Tibial nerve (tissue), 4 donors: ENCODE data around the gene TK2. TPM values are rescaled to one million over a fixed set of nuclear protein-coding genes. Genes with fewer than 3 reads are reported as not detected.

ENCODE experiments used
- DNase-seq, 2 donors: peaks; one replicate each; pipeline ENCODE4 v3.0.0-alpha.2; 2019; ENCODE audit warnings: low spot score in 2 of 2
- H3K27ac ChIP-seq, 4 donors: fragments of 200-600 bp; sonication (generic) in 3 of 4; one replicate each; pipeline ENCODE4 v1.5.1; 2017 to 2019; ENCODE audit warnings: mild to moderate bottlenecking in 1 of 4
- H3K27me3 ChIP-seq, 2 donors: fragments of 200-600 bp; sonication (generic) in 1 of 2; one replicate each; pipeline versions ENCODE4 v1.5.1 to v1.6.0; 2017 to 2019
- H3K36me3 ChIP-seq, 3 donors: fragments of 200-600 bp; sonication (generic); one replicate each; pipeline ENCODE4 v1.5.1; 2018 to 2019
- H3K4me1 ChIP-seq, 4 donors: fragments of 200-600 bp; sonication (generic) in 3 of 4; one replicate each; pipeline ENCODE4 v1.5.1; 2017 to 2019
- H3K4me3 ChIP-seq, 4 donors: fragments of 200-600 bp; sonication (generic) in 3 of 4; one replicate each; pipeline ENCODE4 v1.5.1; 2017 to 2019; ENCODE audit warnings: mild to moderate bottlenecking in 1 of 4, moderate library complexity in 1 of 4
- H3K9me3 ChIP-seq, 4 donors: fragments of 200-600 bp; sonication (generic) in 3 of 4; one replicate each; pipeline ENCODE4 v1.5.1; 2017 to 2019
- EP300 ChIP-seq, 2 donors: sonication (generic); formaldehyde crosslinking; IDR thresholded peaks; one replicate each; pipeline ENCODE4 v1.6.1; 2017; ENCODE audit warnings: antibody characterized with exemption in 2 of 2, mild to moderate bottlenecking in 1 of 2
- POLR2A ChIP-seq, 2 donors: fragments of 450-650 bp; IDR thresholded peaks; one replicate each; pipeline ENCODE4 v1.6.1; 2017; ENCODE audit warnings: antibody characterized with exemption in 2 of 2, mild to moderate bottlenecking in 2 of 2, moderate library complexity in 2 of 2
- WGBS, 2 donors: methylation state at CpG; one replicate each; pipeline ENCODE4 v1.1.5; 2018; 5-methylcytosine and 5-hydroxymethylcytosine counted together
- total RNA-seq, 4 donors: library from RNA; depleted of rRNA; stranded (reverse); fragments of >200 nt; gene quantifications; one replicate each; pipeline ENCODE4 v1.1.0, GENCODE V29; 2016
- TF ChIP-seq, protein P1 (sequence below), 5 experiments: fragments of 200-600 bp in 3 of 5; fragments of 450-650 bp in 2 of 5; sonication (generic) in 3 of 5; IDR thresholded peaks; one replicate each; pipeline ENCODE4 v1.5.1; 2016 to 2019; ENCODE audit warnings: antibody characterized with exemption in 5 of 5, mild to moderate bottlenecking in 3 of 5, moderate library complexity in 2 of 5

The TK2 gene
- total RNA-seq, 4 donors from 2014 or later, result 42.3 to 81.8 (median 64.7) TPM

DNA sequence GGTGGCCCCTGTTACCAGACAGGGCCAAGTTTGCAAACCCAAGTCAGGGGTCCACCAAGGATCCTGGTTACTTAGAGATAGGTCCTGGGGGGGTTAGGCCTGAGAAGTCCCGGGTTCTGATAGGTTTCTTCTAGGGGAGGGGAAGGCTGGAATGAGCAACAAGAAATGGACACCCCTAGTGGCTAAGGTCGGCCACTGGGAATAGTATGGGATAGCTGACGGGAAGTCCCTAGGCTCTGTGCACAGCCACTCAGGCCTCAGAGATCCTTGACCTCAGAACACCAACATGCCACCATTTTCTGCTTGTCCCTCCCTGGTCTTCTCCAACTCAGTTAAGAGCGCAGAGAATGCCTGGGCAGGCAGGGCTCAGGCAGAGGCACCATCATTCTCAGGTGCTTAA is 13.4 kb downstream of the TK2 start:
- DNase-seq, result no peak
- no peaks in the 10 kb centered on the region for H3K27me3 ChIP-seq
- H3K27ac ChIP-seq, result no peak overlapping the region
- H3K9me3 ChIP-seq, result no peaks in the 10 kb centered on the region
- TF ChIP-seq POLR2A (IDR thresholded peaks at IDR 0.05), result no peak
- no peak for TF ChIP-seq EP300 (IDR thresholded peaks at IDR 0.05)
- TF ChIP-seq, protein P1, sequence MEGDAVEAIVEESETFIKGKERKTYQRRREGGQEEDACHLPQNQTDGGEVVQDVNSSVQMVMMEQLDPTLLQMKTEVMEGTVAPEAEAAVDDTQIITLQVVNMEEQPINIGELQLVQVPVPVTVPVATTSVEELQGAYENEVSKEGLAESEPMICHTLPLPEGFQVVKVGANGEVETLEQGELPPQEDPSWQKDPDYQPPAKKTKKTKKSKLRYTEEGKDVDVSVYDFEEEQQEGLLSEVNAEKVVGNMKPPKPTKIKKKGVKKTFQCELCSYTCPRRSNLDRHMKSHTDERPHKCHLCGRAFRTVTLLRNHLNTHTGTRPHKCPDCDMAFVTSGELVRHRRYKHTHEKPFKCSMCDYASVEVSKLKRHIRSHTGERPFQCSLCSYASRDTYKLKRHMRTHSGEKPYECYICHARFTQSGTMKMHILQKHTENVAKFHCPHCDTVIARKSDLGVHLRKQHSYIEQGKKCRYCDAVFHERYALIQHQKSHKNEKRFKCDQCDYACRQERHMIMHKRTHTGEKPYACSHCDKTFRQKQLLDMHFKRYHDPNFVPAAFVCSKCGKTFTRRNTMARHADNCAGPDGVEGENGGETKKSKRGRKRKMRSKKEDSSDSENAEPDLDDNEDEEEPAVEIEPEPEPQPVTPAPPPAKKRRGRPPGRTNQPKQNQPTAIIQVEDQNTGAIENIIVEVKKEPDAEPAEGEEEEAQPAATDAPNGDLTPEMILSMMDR (IDR thresholded peaks at IDR 0.05), result no peak
- WGBS, 2 donors, result 81 to 88% methylated on average over 4 of the region's 4 CpGs
- H3K4me1 ChIP-seq, result peaks cover 0 to 4% (median 0%) of the 10 kb centered on the region in 4 donors
- no peak overlapping the region for H3K4me3 ChIP-seq
- H3K36me3 ChIP-seq, result peaks cover 0 to 95% (median 0%) of the 10 kb centered on the region in 3 donors

DNA sequence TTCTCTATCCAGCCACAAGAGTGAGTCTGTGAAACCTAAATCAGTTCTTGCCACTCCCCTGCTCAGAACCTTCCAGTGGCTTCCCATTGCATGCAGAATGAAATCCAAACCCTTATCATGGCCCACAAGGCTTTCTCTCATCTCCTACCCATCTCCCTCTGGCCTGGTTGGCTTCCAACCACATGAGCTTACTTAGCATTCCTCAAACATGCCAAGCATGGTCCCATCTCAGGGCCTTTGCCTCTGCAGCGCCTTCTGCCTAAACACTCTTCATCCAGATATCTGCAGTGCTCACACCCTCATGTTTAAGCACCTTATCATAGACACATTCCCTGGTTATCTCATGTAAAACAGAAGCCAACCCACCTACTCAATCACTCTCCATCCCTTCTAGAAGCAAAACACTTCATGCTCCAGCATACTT is 15.5 kb downstream of the TK2 start:
- WGBS, 2 donors, result 96 to 100% methylated on average over 1 of the region's 1 CpG
- Histone ChIP-seq H3K4me1 (peaks cover 0 to 4% (median 0%) of the 10 kb centered on the region in 4 donors), H3K27ac (no peak overlapping the region), H3K9me3 (no peaks in the 10 kb centered on the region), H3K27me3 (no peaks in the 10 kb centered on the region), H3K4me3 (no peak overlapping the region), H3K36me3 (peaks cover 0 to 97% (median 0%) of the 10 kb centered on the region in 3 donors)
- TF ChIP-seq EP300 (IDR thresholded peaks at IDR 0.05) (no peak), POLR2A (IDR thresholded peaks at IDR 0.05) (no peak)
- TF ChIP-seq, protein P1 (IDR thresholded peaks at IDR 0.05), result no peak
- DNase-seq, result no peak

DNA sequence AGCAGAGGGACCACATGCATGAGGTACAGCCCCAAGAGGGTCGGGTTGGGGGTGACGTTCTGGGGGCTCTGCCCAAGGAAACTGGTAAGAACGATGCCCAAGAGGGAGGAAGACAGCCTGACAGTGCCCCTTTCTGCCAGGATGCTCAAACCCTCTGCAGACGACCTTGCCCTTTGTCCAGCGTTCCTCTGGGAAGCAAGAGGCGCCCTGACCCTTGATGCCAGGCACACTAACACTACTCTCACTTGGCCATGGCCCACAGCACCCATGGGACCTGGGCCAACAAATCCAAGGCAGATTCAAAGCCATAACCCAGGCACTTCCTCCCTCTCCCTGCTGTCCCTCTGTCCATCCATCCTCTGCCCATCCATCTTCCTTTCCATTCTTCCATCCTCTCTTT is 20.4 kb downstream of the TK2 start:
- 83 to 90% methylated on average over 6 of the region's 6 CpGs for WGBS, 2 donors
- Histone ChIP-seq H3K4me1 (peaks cover 0 to 9% (median 0%) of the 10 kb centered on the region in 4 donors), H3K36me3 (peaks cover 0 to 99% (median 5%) of the 10 kb centered on the region in 3 donors), H3K9me3 (no peaks in the 10 kb centered on the region), H3K27me3 (no peaks in the 10 kb centered on the region), H3K4me3 (no peak overlapping the region), H3K27ac (no peak overlapping the region)
- DNase-seq, result no peak
- TF ChIP-seq, protein P1 (IDR thresholded peaks at IDR 0.05), result no peak
- no peak for TF ChIP-seq EP300 (IDR thresholded peaks at IDR 0.05)
- no peak for TF ChIP-seq POLR2A (IDR thresholded peaks at IDR 0.05)

DNA sequence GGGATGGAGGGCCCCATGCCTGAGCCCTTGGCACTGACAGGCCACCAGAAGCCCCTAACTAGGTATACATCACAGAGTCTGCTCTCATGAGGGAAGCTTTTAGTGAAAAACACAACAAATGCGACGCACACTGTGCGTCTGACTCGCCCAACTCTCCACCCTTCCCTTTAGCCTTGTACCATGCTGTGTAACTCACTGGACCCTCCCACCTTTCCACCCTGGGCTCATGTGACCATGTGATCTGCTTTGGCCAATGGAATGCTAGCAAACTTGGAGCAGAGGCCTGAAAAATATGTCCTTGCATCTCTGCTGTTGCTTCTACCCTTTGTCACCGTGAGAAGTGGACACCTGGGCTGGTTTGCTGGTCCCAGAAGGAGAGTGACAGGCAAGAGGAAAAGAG is 21.6 kb downstream of the TK2 start:
- Histone ChIP-seq H3K27ac (no peak overlapping the region), H3K4me1 (peaks cover 0 to 21% (median 6%) of the 10 kb centered on the region in 4 donors), H3K9me3 (no peaks in the 10 kb centered on the region), H3K4me3 (no peak overlapping the region), H3K36me3 (peaks cover 0 to 89% (median 5%) of the 10 kb centered on the region in 3 donors), H3K27me3 (no peaks in the 10 kb centered on the region)
- no peak for DNase-seq
- WGBS, 2 donors, result 93 to 94% methylated on average over 5 of the region's 5 CpGs
- TF ChIP-seq EP300 (IDR thresholded peaks at IDR 0.05), result no peak
- TF ChIP-seq, protein P1 (IDR thresholded peaks at IDR 0.05), result no peak

DNA sequence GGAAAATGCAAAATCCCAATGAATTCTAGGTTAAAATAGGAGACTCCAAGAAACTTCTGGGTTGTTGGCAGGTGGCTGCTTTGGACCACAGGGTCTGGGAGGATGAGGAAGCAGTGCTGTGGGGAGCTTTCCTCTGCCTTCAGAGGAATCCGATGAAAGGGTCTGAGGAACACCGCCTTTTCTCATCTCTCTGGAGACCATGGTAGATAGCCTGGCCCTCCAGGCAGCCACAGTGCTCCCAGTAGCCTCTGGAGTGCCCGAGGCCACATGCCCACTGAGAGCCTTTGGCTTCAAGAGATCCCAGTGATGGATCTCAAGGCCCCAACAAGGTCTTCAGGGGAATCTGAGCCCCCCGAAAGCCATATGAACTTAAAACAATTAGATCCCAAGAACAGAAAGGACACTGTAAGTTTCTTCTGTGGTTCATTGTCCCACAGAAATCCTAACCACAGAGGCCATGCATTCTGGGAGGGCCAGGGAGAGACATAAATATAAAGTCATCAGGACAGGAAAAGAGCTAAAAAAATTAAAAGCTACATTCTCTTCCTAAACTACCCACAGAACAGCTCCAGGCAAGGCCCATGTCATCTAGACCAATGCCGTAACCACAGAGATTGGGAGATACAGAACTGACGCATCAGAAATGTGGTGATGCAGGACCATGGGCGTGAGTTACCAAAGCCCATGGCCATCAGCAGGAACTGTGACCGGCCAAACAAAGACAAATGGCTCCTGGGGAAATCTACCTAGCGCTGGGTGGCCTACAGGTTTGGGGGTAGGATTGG is 24.3 kb downstream of the TK2 start:
- Histone ChIP-seq H3K4me3 (no peak overlapping the region), H3K4me1 (peaks cover 0 to 46% (median 30%) of the 10 kb centered on the region in 4 donors), H3K9me3 (no peaks in the 10 kb centered on the region), H3K36me3 (peaks cover 0 to 63% (median 5%) of the 10 kb centered on the region in 3 donors), H3K27ac (peak overlapping the region in 3 of 4 donors; percentile 63 to 99 (median 75)), H3K27me3 (no peaks in the 10 kb centered on the region)
- TF ChIP-seq POLR2A (IDR thresholded peaks at IDR 0.05), result no peak
- no peak for TF ChIP-seq EP300 (IDR thresholded peaks at IDR 0.05)
- WGBS, 2 donors, result 81 to 86% methylated on average over 9 of the region's 9 CpGs
- no peak for DNase-seq
